Mammary epithelial cell (primary cell): ENCODE measurements around the gene RNF223.

Experiments used
- CTCF ChIP-seq, 2 donors: IDR thresholded peaks in 1 of 2; conservative IDR thresholded peaks in 1 of 2; 2 replicates each; pipeline ENCODE4 v1.5.1; 2011 to 2012; ENCODE audit warnings: inconsistent platforms in 2 of 2, low read length in 2 of 2, mild to moderate bottlenecking in 2 of 2, control low read depth in 1 of 2, low read depth in 1 of 2; ENCODE audit not compliant: insufficient read depth in 1 of 2; ENCODE audit errors: extremely low read depth in 1 of 2
- EZH2 ChIP-seq: IDR thresholded peaks from 2 replicates; pipeline ENCODE4 v1.6.1; 2012; ENCODE audit warnings: low read length, inconsistent platforms, borderline replicate concordance

GRCh38 chr1:1034439-1034781, 39.7 kb downstream of the RNF223 start:
- no peak for TF ChIP-seq EZH2
- no peak for TF ChIP-seq CTCF (conservative IDR thresholded peaks at IDR 0.05 in 1 of 2, IDR thresholded peaks at IDR 0.05 in 1 of 2; ENCODE audit: extremely low read depth in 1 of 2, insufficient read depth in 1 of 2, low read depth in 1 of 2, low read length in 2 of 2)
